HCT116 (cell line): Measurements from ENCODE around the gene PLAC8. TPM values are rescaled to one million over a fixed set of nuclear protein-coding genes. Genes with fewer than 3 reads are reported as not detected.
"Not testable (repeated sequence)": the region's sequence is repeated elsewhere in the genome, so short reads cannot be mapped to it uniquely, and the experiment has no call there.

Source experiments
- ATAC-seq: fragments of 200-7000 bp; cut with Tn5 transposase; 2 replicates; pipeline ENCODE4 v1.9.1; 2020; ENCODE audit warnings: mild to moderate bottlenecking, moderate library complexity
- BruUV-seq: library from RNA; stranded (reverse); fragments of 400-500 nt; replicated peaks from 2 replicates; lab custom pipeline; 2021; lab: Mats Ljungman, UMichigan
- CTCF ChIA-PET: fragments of 300-600 bp; sonication (Branson Sonifier 250); formaldehyde crosslinking; loops from one replicate; lab custom pipeline; 2021; ENCODE audit warnings: antibody characterized with exemption; lab: Charles Lee
- POLR2A ChIA-PET: fragments of 300-600, 350-600 bp; sonication (Branson Sonifier 250); formaldehyde crosslinking; loops from one replicate; lab custom pipeline; 2021; ENCODE audit warnings: antibody characterized with exemption; lab: Charles Lee
- RAD21 ChIA-PET, 2 experiments: fragments of 300-600 bp; sonication (Branson Sonifier 250); formaldehyde crosslinking; loops; one replicate each; lab custom pipeline; 2023; ENCODE audit warnings: low total read pairs in 2 of 2; ENCODE audit not compliant: uncharacterized antibody in 2 of 2, unreplicated experiment in 2 of 2, low non-redundant PET in 1 of 2; lab: Charles Lee
- DNase-seq: peaks from one replicate; pipeline ENCODE4 v3.0.0-alpha.2; 2010; ENCODE audit warnings: low read depth, low spot score
- H2AFZ ChIP-seq: fragments of 200-600 bp; shearing (Covaris generic), sonication (generic); 2 replicates; pipeline ENCODE4 v1.6.1; 2017; ENCODE audit warnings: low read depth, mixed run types, mixed read lengths, antibody characterized with exemption, low read length; ENCODE audit not compliant: poor library complexity, severe bottlenecking
- H3K27ac ChIP-seq: 2 replicates; pipeline ENCODE4 v1.5.1; 2012; ENCODE audit warnings: low read depth, low read length
- H3K27me3 ChIP-seq: fragments of 200-600 bp; sonication (generic); 2 replicates; pipeline ENCODE4 v1.6.1; 2016; ENCODE audit warnings: mixed run types, low read length, mixed read lengths; ENCODE audit not compliant: insufficient read depth
- H3K36me3 ChIP-seq, 2 experiments: fragments of 200-500 bp in 1 of 2; fragments of 200-600 bp in 1 of 2; sonication (Bioruptor generic) in 1 of 2; sonication (generic) in 1 of 2; 2 replicates each; pipeline versions ENCODE4 v1.5.1 to v1.6.1; 2014 to 2016; ENCODE audit warnings: low read length in 2 of 2, inconsistent platforms in 1 of 2, mixed read lengths in 1 of 2, mixed run types in 1 of 2; ENCODE audit not compliant: insufficient read depth in 2 of 2, control insufficient read depth in 1 of 2
- H3K4me1 ChIP-seq, 2 experiments: fragments of 200-600 bp in 1 of 2; sonication (generic) in 1 of 2; 2 replicates each; pipeline versions ENCODE4 v1.5.1 to v1.6.1; 2012 to 2017; ENCODE audit warnings: low read length in 2 of 2, inconsistent platforms in 1 of 2, mild to moderate bottlenecking in 1 of 2, mixed read lengths in 1 of 2, mixed run types in 1 of 2, moderate library complexity in 1 of 2; ENCODE audit not compliant: insufficient read depth in 2 of 2, control insufficient read depth in 1 of 2
- H3K4me2 ChIP-seq: fragments of 200-600 bp; sonication (generic); 2 replicates; pipeline ENCODE4 v1.6.1; 2017; ENCODE audit warnings: mixed run types, low read length, mixed read lengths
- H3K4me3 ChIP-seq, 2 experiments: fragments of 200-600 bp in 1 of 2; sonication (generic) in 1 of 2; replicated peaks in 1 of 2; 2 replicates each; pipeline ENCODE4 v1.5.1; 2011 to 2016; ENCODE audit warnings: low read length in 2 of 2, control low read depth in 1 of 2, low read depth in 1 of 2, mild to moderate bottlenecking in 1 of 2, mixed read lengths in 1 of 2, mixed run types in 1 of 2
- H3K79me2 ChIP-seq: fragments of 200-600 bp; sonication (generic); 2 replicates; pipeline ENCODE4 v1.6.1; 2017; ENCODE audit warnings: mild to moderate bottlenecking, mixed run types, low read length, moderate library complexity, mixed read lengths; ENCODE audit not compliant: insufficient read depth
- H3K9ac ChIP-seq: fragments of 200-600 bp; sonication (generic); 2 replicates; pipeline ENCODE4 v1.6.1; 2016; ENCODE audit warnings: low read length, mixed read lengths
- H3K9me2 ChIP-seq: fragments of 200-600 bp; sonication (generic), shearing (Covaris generic); 2 replicates; pipeline ENCODE4 v1.6.1; 2017; ENCODE audit warnings: mixed run types, mild to moderate bottlenecking, moderate library complexity; ENCODE audit not compliant: insufficient read depth
- H3K9me3 ChIP-seq, 2 experiments: fragments of 200-500 bp in 1 of 2; fragments of 200-600 bp in 1 of 2; sonication (Bioruptor generic) in 1 of 2; sonication (generic) in 1 of 2; 2 replicates each; pipeline ENCODE4 v1.6.1; 2014 to 2017; ENCODE audit warnings: low read length in 2 of 2, mixed read lengths in 2 of 2, inconsistent platforms in 1 of 2, low read depth in 1 of 2, mild to moderate bottlenecking in 1 of 2, mixed run types in 1 of 2, moderate library complexity in 1 of 2; ENCODE audit not compliant: control insufficient read depth in 1 of 2, insufficient read depth in 1 of 2
- H4K20me1 ChIP-seq: fragments of 200-600 bp; sonication (generic), shearing (Covaris generic); 2 replicates; pipeline ENCODE4 v1.6.1; 2017; ENCODE audit warnings: mixed run types, mild to moderate bottlenecking, moderate library complexity; ENCODE audit not compliant: insufficient read depth
- CBX3 ChIP-seq: IDR thresholded peaks from 2 replicates; pipeline ENCODE4 v1.6.1; 2012; ENCODE audit warnings: low read depth
- CEBPB ChIP-seq: IDR thresholded peaks from 2 replicates; pipeline ENCODE4 v1.6.1; 2012; ENCODE audit warnings: low read depth
- ELF1 ChIP-seq: IDR thresholded peaks from 2 replicates; pipeline ENCODE4 v1.6.1; 2012; ENCODE audit warnings: low read depth, borderline replicate concordance
- FOSL1 ChIP-seq: IDR thresholded peaks from 2 replicates; pipeline ENCODE4 v1.6.1; 2012; ENCODE audit warnings: low read depth
- JUND ChIP-seq: IDR thresholded peaks from 2 replicates; pipeline ENCODE4 v1.6.1; 2012
- POLR2A ChIP-seq: IDR thresholded peaks from 2 replicates; pipeline ENCODE4 v1.7.0; 2011; ENCODE audit warnings: borderline replicate concordance; ENCODE audit not compliant: insufficient read depth, insufficient read length; ENCODE audit errors: extremely low read depth
- RAD21 ChIP-seq: IDR thresholded peaks from 2 replicates; pipeline ENCODE4 v1.6.1; 2012; ENCODE audit warnings: low read depth, mild to moderate bottlenecking
- SIN3A ChIP-seq: IDR thresholded peaks from 2 replicates; pipeline ENCODE4 v1.6.1; 2012; ENCODE audit warnings: low read depth
- SRF ChIP-seq: IDR thresholded peaks from 2 replicates; pipeline ENCODE4 v1.6.1; 2012; ENCODE audit warnings: low read depth
- TCF7L2 ChIP-seq: IDR thresholded peaks from 2 replicates; pipeline ENCODE4 v1.7.0; 2011; ENCODE audit warnings: borderline replicate concordance, inconsistent platforms; ENCODE audit not compliant: insufficient read depth, insufficient read length; ENCODE audit errors: extremely low read depth
- YY1 ChIP-seq: IDR thresholded peaks from 2 replicates; pipeline ENCODE4 v1.6.1; 2011; ENCODE audit warnings: low read length, low read depth, moderate library complexity, mild to moderate bottlenecking; ENCODE audit not compliant: insufficient replicate concordance; ENCODE audit errors: extremely low read depth
- ZBTB33 ChIP-seq: IDR thresholded peaks from 2 replicates; pipeline ENCODE4 v1.6.1; 2011; ENCODE audit warnings: mild to moderate bottlenecking, low read length, moderate library complexity; ENCODE audit not compliant: insufficient replicate concordance; ENCODE audit errors: extremely low read depth
- ZFX ChIP-seq: fragments of 450-650 bp; IDR thresholded peaks from 2 replicates; pipeline ENCODE4 v1.6.1; 2017
- intact Hi-C: fragments of 100-400 bp; cut with micrococcal nuclease; formaldehyde crosslinking; loops from 2 replicates; pipeline ENCODE4 v1.10.0; 2022
- total RNA-seq: library from RNA; stranded (reverse); gene quantifications from one replicate; pipeline ENCODE4 v1.2.1, GENCODE V29; 2021; ENCODE audit not compliant: unreplicated experiment

The PLAC8 gene
- total RNA-seq, 1 experiment from 2014 or later: 0.61 TPM

- ChIA-PET RAD21 (no interaction called here), POLR2A (no interaction called here), CTCF (no interaction called here)
- TF ChIP-seq TCF7L2 (no peak), ZFX (no peak), SIN3A (no peak), ELF1 (no peak), POLR2A (no peak), ZBTB33 (no peak), JUND (no peak), FOSL1 (no peak), CBX3 (no peak), RAD21 (no peak), YY1 (no peak), CEBPB (no peak), SRF (no peak)
- no peak for DNase-seq
- ATAC-seq: no peak
- H3K27ac ChIP-seq: no peak overlapping the region
- H3K4me3 ChIP-seq: no peak overlapping the region
- no peaks in the 10 kb centered on the region for H4K20me1 ChIP-seq
- H3K27me3 ChIP-seq: no peaks in the 10 kb centered on the region
- H3K9ac ChIP-seq: no peak overlapping the region
- H3K4me1 ChIP-seq: peaks cover 0 to 2% of the 10 kb centered on the region in 2 experiments; a peak in 1 of 4 replicates
- intact Hi-C loops: no loop called here
- BruUV-seq: no TSS peak
- peaks cover 46% of the 10 kb centered on the region for H3K79me2 ChIP-seq
- no peaks in the 10 kb centered on the region for H3K36me3 ChIP-seq
- no peak overlapping the region for H3K4me2 ChIP-seq
- H3K9me3 ChIP-seq: no peaks in the 10 kb centered on the region
- H2AFZ ChIP-seq: no peak overlapping the region
- no peaks in the 10 kb centered on the region for H3K9me2 ChIP-seq
Measured at GRCh38 chr4:83043801-83044407, 70.6 kb downstream of the PLAC8 start.

- H3K9me3 ChIP-seq, H3K36me3 ChIP-seq, H4K20me1 ChIP-seq, RAD21 ChIA-PET, intact Hi-C loops, H3K4me3 ChIP-seq, H3K4me2 ChIP-seq, POLR2A ChIA-PET, H3K9ac ChIP-seq, H3K4me1 ChIP-seq, BruUV-seq, H3K27me3 ChIP-seq, H2AFZ ChIP-seq, H3K27ac ChIP-seq, DNase-seq, H3K9me2 ChIP-seq, ATAC-seq: not testable (repeated sequence)
- peaks cover 52% of the 10 kb centered on the region for H3K79me2 ChIP-seq
- CTCF ChIA-PET: interaction anchor here (1.2 kb wide), 1 partner anchor 241 kb away, joined by 3 read pairs; no protein-coding TSS in a partner anchor
Measured at GRCh38 chr4:83043157-83043556, 71.4 kb downstream of the PLAC8 start.
